Activated T-helper 2 cell treated with anti-CD3 and anti-CD28 coated beads, Interferon-gamma antibody, Interleukin-2, Interleukin-4, amounts not matched to agents 10 μg/mL and 5 μg/mL and 100 μg/mL, durations not matched to agents 14 hours and 24 hours and 36 hours (primary cell): ENCODE results near the gene DPEP2. TPM values are rescaled to one million over a fixed set of nuclear protein-coding genes. Genes with fewer than 3 reads are reported as not detected.

Source experiments
- DNase-seq: peaks from one replicate; pipeline ENCODE4 v3.0.0; 2021; ENCODE audit warnings: low spot score
- H3K27ac Mint-ChIP-seq: one replicate; pipeline ENCODE4 v1.8.0; 2021; ENCODE audit warnings: mixed read lengths
- H3K27me3 Mint-ChIP-seq: one replicate; pipeline ENCODE4 v1.8.0; 2021; ENCODE audit warnings: low read depth, mixed read lengths
- H3K36me3 Mint-ChIP-seq: one replicate; pipeline ENCODE4 v1.8.0; 2021; ENCODE audit warnings: low read depth, mixed read lengths
- H3K4me1 Mint-ChIP-seq: one replicate; pipeline ENCODE4 v1.8.0; 2021; ENCODE audit warnings: low read depth, mixed read lengths
- H3K4me3 Mint-ChIP-seq: one replicate; pipeline ENCODE4 v1.8.0; 2021; ENCODE audit warnings: low read depth, mild to moderate bottlenecking, moderate library complexity, mixed read lengths
- H3K9me3 Mint-ChIP-seq: one replicate; pipeline ENCODE4 v1.8.0; 2021; ENCODE audit warnings: mixed read lengths
- intact Hi-C: fragments of 100-400 bp; cut with micrococcal nuclease; formaldehyde crosslinking; loops from one replicate; pipeline ENCODE4 v1.15.1; 2023
- total RNA-seq: library from RNA; stranded (reverse); gene quantifications from 2 replicates; pipeline ENCODE4 v1.2.3, GENCODE V29; 2022

DPEP2 gene
- total RNA-seq, 1 donor from 2014 or later: 3.7 TPM

DNA sequence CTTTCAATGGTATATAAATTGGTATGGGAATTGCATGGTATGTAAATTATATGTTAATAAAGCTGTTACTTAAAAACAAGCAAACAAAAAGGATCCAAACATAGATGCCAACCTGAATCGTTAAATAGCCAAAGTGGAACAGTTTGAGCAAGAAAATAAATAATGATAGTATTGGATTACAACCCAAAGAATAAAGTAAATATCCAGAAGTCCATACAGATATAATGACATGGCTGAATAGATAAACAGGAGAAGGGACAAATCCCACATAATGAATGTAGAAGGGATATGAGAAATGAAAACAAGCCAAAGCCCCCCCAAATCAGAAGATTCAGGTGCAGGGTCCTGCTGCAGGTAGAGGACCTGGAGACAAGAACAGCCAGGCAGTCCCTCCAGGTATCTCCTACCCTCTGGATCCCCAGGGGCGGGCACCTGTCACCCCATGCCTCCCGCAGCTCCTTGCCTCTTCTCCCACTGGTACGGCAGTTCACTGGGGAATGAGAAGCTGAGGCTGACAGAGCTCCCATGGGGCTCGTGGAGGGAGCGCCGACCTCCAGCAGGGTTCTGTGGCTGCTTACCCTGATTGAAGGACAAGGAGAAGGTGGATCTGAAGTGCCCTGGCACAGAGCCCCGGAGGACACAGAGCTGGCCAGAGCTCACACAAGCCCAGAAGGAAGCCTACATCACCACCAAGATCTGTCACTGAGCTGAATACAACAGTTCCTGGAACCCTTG lies 45.5 kb downstream of the DPEP2 start:
- intact Hi-C loops: no loop called here
- no peaks in the 10 kb centered on the region for H3K27me3 Mint-ChIP-seq
- H3K27ac Mint-ChIP-seq: no peak overlapping the region
- no peaks in the 10 kb centered on the region for H3K9me3 Mint-ChIP-seq
- peaks cover 14% of the 10 kb centered on the region for H3K36me3 Mint-ChIP-seq
- no peak for DNase-seq
- H3K4me1 Mint-ChIP-seq: no peaks in the 10 kb centered on the region
- H3K4me3 Mint-ChIP-seq: no peak overlapping the region

DNA sequence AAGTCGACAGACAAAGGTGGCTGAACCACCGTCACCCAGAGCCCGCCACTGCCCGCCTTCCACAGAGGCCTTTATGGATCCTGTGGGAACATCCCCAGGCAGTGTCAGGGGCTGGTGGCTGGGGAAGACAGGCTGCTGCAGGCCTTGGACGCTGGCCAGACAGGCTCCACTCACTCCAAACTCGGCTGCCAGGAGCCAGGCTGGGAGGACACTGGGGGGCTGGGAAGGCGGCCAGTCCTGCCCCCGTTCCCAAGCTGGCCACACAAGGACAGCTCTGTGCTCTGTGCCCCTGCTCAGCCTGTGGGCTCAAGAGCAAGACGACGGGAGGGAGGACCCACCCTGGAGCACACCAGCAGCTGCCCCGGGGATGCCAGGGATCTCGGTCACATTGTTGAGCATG lies 47.8 kb downstream of the DPEP2 start:
- H3K9me3 Mint-ChIP-seq: no peaks in the 10 kb centered on the region
- no peaks in the 10 kb centered on the region for H3K27me3 Mint-ChIP-seq
- H3K27ac Mint-ChIP-seq: no peak overlapping the region
- peaks cover 15% of the 10 kb centered on the region for H3K36me3 Mint-ChIP-seq
- intact Hi-C loops: no loop called here
- no peak for DNase-seq
- no peak overlapping the region for H3K4me3 Mint-ChIP-seq
- no peaks in the 10 kb centered on the region for H3K4me1 Mint-ChIP-seq

DNA sequence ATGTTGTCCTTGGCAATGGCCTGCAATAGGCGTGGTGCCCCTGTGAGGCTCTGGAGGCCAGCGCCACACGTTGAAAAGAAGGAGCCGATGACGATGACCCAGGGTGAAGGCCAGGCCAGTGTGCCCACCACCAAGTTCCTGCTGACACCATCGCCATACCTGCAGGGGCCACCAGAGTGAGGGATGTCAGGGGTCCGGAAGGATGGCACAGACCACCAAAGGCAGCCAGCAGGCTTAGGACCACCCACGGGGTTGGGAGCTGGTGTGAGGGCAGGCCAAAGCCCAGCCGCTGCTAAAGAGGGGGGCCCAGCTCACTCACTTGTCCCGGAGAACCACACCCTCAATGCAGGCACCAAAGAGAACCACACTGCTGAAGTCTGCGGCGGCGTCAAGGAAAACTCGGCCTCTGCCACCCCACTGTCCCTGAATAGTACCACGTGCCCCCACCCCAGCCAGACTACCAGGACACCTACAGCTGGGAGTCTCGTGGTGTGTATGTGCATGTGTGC lies 48.9 kb downstream of the DPEP2 start:
- H3K4me1 Mint-ChIP-seq: no peaks in the 10 kb centered on the region
- H3K9me3 Mint-ChIP-seq: no peaks in the 10 kb centered on the region
- no peaks in the 10 kb centered on the region for H3K27me3 Mint-ChIP-seq
- H3K4me3 Mint-ChIP-seq: no peak overlapping the region
- intact Hi-C loops: no loop called here
- H3K36me3 Mint-ChIP-seq: peaks cover 15% of the 10 kb centered on the region
- DNase-seq: no peak
- H3K27ac Mint-ChIP-seq: no peak overlapping the region

DNA sequence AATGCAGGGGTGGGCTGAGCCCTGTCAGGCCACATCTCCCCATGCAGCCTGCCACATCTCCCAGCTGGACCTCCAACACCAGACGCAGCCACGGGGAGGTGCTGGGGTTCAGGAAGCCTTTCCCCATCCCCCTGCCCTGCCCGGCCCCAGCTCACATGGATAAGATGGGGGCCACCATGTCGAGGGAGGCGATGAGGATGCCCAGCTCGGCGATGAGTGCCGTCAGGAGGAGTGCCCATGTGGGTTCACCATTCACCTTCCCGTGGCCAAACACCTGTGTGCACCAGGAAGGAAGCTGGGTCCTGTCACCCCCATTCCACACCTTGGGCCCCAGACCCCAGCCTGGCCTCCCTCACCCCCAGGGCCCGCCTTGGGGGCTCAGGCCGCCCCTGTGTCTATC lies 49.6 kb downstream of the DPEP2 start:
- Mint-ChIP-seq H3K27ac (no peak overlapping the region), H3K4me3 (no peak overlapping the region), H3K4me1 (no peaks in the 10 kb centered on the region), H3K36me3 (peaks cover 9% of the 10 kb centered on the region), H3K27me3 (no peaks in the 10 kb centered on the region), H3K9me3 (no peaks in the 10 kb centered on the region)
- intact Hi-C loops: no loop called here
- no peak for DNase-seq

DNA sequence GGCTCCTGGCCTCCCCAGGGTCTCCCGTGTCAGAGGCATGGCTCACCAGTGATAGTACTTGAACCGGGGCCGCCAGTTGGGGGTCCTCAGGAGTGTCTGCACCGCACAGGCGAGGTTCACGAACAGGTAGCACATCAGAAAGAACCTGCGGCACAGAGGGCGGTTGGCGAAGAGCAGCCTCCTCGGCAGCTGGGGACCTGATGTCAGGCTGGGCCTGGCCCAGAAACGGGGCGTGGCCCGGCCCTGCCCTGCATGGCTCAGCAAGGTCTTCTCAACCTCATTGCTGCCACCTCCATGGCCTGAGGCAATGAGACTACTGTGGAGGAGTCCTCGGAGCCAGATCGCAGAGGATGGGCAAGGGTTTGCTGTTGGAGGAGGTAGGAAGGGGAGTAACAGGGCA lies 51.3 kb downstream of the DPEP2 start:
- H3K4me3 Mint-ChIP-seq: no peak overlapping the region
- no peak overlapping the region for H3K27ac Mint-ChIP-seq
- H3K27me3 Mint-ChIP-seq: no peaks in the 10 kb centered on the region

DNA sequence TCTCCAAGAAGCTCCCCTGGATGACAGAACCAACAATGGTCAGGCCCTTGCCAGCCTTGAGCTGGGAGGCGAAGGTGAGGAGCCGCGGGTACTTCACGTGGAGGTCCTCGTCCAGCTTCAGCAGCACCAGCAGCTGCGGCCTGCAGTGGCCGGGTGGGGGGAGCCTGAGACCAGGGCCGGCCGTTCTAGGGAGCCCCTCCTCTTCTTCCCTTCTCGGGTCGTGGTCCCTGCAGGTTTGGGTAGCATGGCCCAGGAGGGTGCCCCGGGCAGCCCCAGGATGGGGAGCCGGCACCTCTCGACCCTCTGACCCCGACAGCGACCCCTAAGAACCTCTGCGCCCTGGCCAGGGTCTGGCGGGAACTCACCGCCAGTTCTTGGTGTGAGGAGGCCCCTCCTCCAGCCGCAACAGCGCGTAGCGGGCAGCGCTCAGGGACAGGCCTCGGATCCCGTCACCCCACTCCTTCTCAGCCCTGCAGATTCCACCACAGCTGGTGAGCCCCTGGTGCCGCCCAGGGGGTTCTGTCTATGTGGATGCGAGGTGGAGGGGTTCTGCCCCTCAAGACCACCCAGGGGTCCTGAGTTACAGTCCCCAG lies 52.2 kb downstream of the DPEP2 start:
- H3K36me3 Mint-ChIP-seq: peaks cover 12% of the 10 kb centered on the region
- no peaks in the 10 kb centered on the region for H3K4me1 Mint-ChIP-seq
- H3K27me3 Mint-ChIP-seq: no peaks in the 10 kb centered on the region
- no peak for DNase-seq
- no peak overlapping the region for H3K27ac Mint-ChIP-seq
- no peak overlapping the region for H3K4me3 Mint-ChIP-seq
- no peaks in the 10 kb centered on the region for H3K9me3 Mint-ChIP-seq
- intact Hi-C loops: no loop called here

More for the DNA sequence above, 51.3 kb downstream of the DPEP2 start:
- no peak for DNase-seq
- H3K36me3 Mint-ChIP-seq: peaks cover 9% of the 10 kb centered on the region
- no peaks in the 10 kb centered on the region for H3K9me3 Mint-ChIP-seq
- H3K4me1 Mint-ChIP-seq: no peaks in the 10 kb centered on the region
- intact Hi-C loops: no loop called here

DNA sequence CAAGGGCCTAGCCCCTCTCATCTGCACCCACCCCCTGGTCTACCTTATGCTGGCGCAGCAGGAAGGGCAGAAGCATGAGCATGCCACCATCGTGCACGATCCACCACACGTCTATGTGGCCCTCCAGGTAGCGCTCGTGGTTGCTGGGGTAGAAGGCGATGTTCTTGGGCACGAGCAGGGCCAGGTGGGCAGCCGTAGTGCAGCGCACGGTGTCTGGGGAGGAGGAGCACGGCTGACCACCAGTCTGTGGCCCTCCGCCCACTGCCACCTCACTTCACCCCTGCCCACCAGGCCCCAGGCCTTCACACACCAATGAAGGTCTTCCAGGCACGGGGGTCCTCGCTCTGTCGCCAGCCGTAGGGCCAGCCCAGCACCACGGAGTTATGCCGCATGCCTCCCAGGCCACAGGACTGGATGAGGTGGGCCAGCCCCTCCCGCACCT lies 53.1 kb downstream of the DPEP2 start:
- Mint-ChIP-seq H3K4me1 (peaks cover 7% of the 10 kb centered on the region), H3K36me3 (peaks cover 12% of the 10 kb centered on the region), H3K27me3 (no peaks in the 10 kb centered on the region), H3K27ac (no peak overlapping the region), H3K9me3 (no peaks in the 10 kb centered on the region), H3K4me3 (no peak overlapping the region)
- DNase-seq: no peak
- intact Hi-C loops: no loop called here

DNA sequence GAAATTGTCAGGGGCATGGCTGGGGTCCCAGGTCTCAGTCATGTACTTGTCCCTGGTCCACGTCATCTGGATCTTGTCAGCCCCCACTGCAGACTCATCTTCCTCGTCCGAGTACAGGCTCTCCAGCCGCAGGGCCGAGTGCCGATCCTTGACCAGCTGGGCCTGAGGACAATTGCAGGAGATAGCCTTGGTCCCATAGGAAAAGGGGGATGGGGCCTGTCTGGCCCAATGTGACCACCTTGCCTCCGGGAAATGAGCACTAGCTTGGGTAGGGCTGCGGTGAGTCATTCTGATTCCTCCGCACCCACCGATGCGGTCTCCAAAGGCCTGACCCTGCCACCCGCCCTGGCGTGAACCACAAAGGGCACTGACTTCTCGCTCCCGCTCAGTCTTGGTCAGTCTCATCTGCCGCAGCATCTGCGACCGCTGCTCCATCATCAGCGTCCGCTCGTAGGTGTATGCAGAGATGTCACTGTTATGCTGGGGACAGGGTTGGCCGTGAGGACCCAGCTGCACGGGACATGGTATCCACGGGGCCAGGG lies 53.8 kb downstream of the DPEP2 start:
- Mint-ChIP-seq H3K36me3 (peaks cover 10% of the 10 kb centered on the region), H3K27ac (no peak overlapping the region), H3K27me3 (no peaks in the 10 kb centered on the region), H3K4me1 (peaks cover 7% of the 10 kb centered on the region), H3K9me3 (no peaks in the 10 kb centered on the region), H3K4me3 (no peak overlapping the region)
- intact Hi-C loops: no loop called here
- no peak for DNase-seq

DNA sequence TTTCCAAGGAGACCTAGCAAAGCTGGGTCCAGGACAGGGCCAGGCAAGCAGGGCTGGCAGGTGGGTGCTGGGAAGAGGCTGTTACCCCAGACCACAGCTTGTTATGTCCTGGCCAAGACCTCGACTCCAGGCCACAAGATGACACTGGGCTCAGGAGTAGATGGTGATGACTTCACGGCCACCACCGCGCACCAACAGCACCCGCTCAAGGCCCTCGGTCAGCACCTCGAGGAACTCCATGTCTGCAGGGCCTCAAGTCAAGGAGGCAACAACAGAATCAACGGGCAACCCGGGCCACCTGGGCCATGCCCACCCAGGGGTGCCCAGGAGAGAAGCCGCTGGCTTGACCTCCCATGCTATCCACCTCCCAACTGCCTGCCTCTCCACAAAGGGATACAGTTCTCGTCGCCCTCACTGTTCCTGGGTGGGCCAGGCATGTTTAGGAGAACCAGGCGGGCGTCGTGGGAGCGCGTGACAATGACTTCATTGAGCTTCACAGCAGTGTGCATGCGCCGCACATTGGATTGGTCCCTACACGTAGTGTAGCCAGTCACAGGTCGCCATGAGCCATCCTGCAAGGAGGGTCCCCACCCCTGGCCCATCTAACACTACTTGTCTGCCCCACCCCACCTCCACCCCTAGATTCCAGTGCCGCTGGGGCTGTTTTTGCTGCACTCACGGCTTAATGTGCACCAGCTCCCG lies 54.4 kb downstream of the DPEP2 start:
- intact Hi-C loops: no loop called here
- H3K27me3 Mint-ChIP-seq: no peaks in the 10 kb centered on the region
- H3K36me3 Mint-ChIP-seq: peaks cover 15% of the 10 kb centered on the region
- no peak for DNase-seq
- peaks cover 13% of the 10 kb centered on the region for H3K4me1 Mint-ChIP-seq
- no peak overlapping the region for H3K27ac Mint-ChIP-seq
- no peaks in the 10 kb centered on the region for H3K9me3 Mint-ChIP-seq
- H3K4me3 Mint-ChIP-seq: no peak overlapping the region

DNA sequence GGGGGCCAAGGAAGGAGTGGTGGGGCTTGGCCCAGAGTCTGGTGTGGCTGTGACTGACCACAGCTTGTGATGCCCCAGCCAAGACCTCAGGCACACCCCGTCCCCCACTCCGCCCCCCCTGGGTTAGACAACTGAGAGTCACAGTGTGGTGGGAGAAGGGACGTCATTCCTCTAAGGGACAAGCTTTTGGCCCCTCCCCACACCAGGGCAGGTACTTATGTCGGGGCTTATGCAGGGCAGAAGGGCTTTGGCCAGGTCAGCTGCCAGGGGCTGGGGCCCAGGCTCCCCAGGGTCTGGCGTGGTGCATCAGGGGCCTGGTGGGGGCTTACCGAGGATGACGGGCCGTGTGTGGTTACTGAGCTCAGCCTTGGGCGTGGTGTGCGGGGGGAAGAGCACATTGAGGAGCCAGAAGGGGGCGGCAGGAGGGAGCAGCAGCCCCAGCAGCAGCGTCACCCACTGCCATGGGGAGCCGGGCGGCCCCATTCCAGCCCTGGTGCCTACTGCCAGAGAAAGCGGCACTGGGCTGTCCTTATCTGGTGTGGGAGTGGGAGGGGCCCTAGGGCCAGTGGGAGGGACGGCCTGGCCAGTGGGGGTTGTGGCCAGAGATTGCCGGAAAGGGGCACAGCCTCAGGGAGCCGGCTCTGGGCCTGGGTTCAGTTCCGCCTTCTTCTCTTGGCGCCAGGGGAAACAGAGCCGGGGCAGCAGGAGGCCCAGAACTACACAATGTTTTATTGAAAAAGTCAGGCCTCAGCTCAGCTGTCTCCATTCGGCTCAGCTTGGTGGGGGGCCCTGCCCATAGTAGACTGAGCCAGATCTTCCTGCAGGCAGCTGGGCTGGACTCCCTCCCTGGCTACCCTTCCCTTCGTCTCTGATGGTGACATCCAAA lies 55.4 kb downstream of the DPEP2 start, which contains the start of gene LCAT:
Gene LCAT, minus strand, starts transcription at position 502 of the 886 bp plus-strand sequence. Its CDS starts 19 bp downstream, at position 483.
- H3K27me3 Mint-ChIP-seq: no peaks in the 10 kb centered on the region
- H3K4me1 Mint-ChIP-seq: peaks cover 16% of the 10 kb centered on the region
- H3K9me3 Mint-ChIP-seq: no peaks in the 10 kb centered on the region
- peaks cover 21% of the 10 kb centered on the region for H3K36me3 Mint-ChIP-seq
- intact Hi-C loops: no loop called here
- no peak within 1 kb of the TSS for H3K4me3 Mint-ChIP-seq
- no peak for DNase-seq
- H3K27ac Mint-ChIP-seq: no peak within 1 kb of the TSS

DNA sequence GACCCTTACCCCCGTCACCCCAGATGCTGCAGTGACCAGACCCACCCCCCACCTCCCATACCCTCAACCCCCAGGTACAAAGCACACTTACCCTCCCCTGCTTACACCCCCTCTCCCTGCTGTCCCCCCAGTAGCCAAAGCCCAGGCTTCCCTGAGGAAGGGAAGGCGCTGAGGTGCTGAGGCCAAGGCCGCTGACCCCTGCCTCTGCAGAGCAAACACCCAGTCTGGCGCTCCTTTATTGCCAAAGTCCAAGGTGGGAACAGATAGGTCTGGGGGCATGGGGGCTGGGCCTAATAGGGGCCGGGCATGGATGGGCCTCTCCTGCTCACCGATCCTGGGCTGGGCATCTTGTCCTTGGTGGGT lies 56.0 kb downstream of the DPEP2 start:
- no peak for DNase-seq
- H3K27me3 Mint-ChIP-seq: no peaks in the 10 kb centered on the region
- peaks cover 16% of the 10 kb centered on the region for H3K4me1 Mint-ChIP-seq
- no peak overlapping the region for H3K4me3 Mint-ChIP-seq
- H3K36me3 Mint-ChIP-seq: peaks cover 19% of the 10 kb centered on the region
- no peak overlapping the region for H3K27ac Mint-ChIP-seq
- intact Hi-C loops: no loop called here
- H3K9me3 Mint-ChIP-seq: no peaks in the 10 kb centered on the region
